GM18868 (cell line): ENCODE data around the gene TIMP1.

Source experiments
- ATAC-seq: cut with Tn5 transposase; IDR thresholded peaks from one replicate; pipeline ENCODE4 v1.9.1; 2021; ENCODE audit warnings: mild to moderate bottlenecking, moderate library complexity; ENCODE audit not compliant: unreplicated experiment

Gene TIMP1

GRCh38 chrX:47573341-47574075, 8.7 kb upstream of the TIMP1 start:
- no peak for ATAC-seq

GRCh38 chrX:47574076-47574546, 8.1 kb upstream of the TIMP1 start:
- no peak for ATAC-seq

- no peak for ATAC-seq
Observed at GRCh38 chrX:47574547-47575301, 7.5 kb upstream of the TIMP1 start.

- ATAC-seq, result no peak
Observed at GRCh38 chrX:47576021-47576898, 6.0 kb upstream of the TIMP1 start.

GRCh38 chrX:47577424-47577823, 4.8 kb upstream of the TIMP1 start:
- no peak for ATAC-seq

- ATAC-seq, result no peak
Observed at GRCh38 chrX:47577901-47578300, 4.3 kb upstream of the TIMP1 start.

GRCh38 chrX:47578692-47579091, 3.5 kb upstream of the TIMP1 start:
- ATAC-seq, result no peak

GRCh38 chrX:47579537-47579936, 2.7 kb upstream of the TIMP1 start:
- no peak for ATAC-seq

- no peak for ATAC-seq
Observed at GRCh38 chrX:47583240-47583861, 1.1 kb downstream of the TIMP1 start.

- ATAC-seq, result no peak
Observed at GRCh38 chrX:47584714-47585113, 2.5 kb downstream of the TIMP1 start.

GRCh38 chrX:47585273-47585672, 3.0 kb downstream of the TIMP1 start:
- no peak for ATAC-seq

- ATAC-seq, result no peak
Observed at GRCh38 chrX:47586043-47586787, 4.0 kb downstream of the TIMP1 start.

- ATAC-seq, result no peak
Observed at GRCh38 chrX:47587091-47587891, 5.1 kb downstream of the TIMP1 start.

- no peak for ATAC-seq
Observed at GRCh38 chrX:47587906-47588735, 5.9 kb downstream of the TIMP1 start.

- ATAC-seq, result no peak
Observed at GRCh38 chrX:47590984-47591383, 8.7 kb downstream of the TIMP1 start.

- no peak for ATAC-seq
Observed at GRCh38 chrX:47593522-47593921, 11.3 kb downstream of the TIMP1 start.

GRCh38 chrX:47595716-47596251, 13.5 kb downstream of the TIMP1 start:
- no peak for ATAC-seq

- no peak for ATAC-seq
Observed at GRCh38 chrX:47596256-47596655, 14.0 kb downstream of the TIMP1 start.
